DMS53 treated with DMSO at 0.1 percent for 48 hours (cell line): ENCODE data around the gene KRT6B.
"Not testable (repeated sequence)": the region's sequence is repeated elsewhere in the genome, so short reads cannot be mapped to it uniquely, and the experiment has no call there.

Experiments
- DNase-seq: peaks from one replicate; lab custom pipeline; 2025; ENCODE audit not compliant: unreplicated experiment; lab: John Stamatoyannopoulos, UW

The KRT6B gene

DNA sequence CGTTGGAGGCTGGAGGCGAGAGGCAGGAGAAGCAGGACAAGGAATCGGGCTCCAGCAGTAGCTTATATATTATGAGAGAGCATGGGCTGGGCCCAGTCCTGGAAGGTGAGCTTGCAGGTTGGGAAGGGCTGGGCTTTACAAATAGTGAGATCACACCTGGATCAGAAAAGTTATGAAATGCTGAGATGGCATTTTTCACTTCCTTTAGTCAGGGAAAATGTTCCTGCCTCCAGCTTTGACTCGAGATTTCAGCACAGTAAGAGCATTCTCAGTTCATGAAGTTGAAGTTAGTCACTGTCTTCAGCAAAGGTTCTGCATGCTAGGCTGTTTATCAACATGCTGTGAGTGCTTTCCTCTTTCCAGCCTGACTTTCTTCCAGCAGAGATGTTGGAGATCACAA is 21.8 kb upstream of the KRT6B start, which contains the start of gene KRT6C:
TSS of gene KRT6C (minus strand) at position 38 of the 400 bp plus-strand sequence. CDS start 68 bp downstream, outside the sequence.
- no peak for DNase-seq

DNA sequence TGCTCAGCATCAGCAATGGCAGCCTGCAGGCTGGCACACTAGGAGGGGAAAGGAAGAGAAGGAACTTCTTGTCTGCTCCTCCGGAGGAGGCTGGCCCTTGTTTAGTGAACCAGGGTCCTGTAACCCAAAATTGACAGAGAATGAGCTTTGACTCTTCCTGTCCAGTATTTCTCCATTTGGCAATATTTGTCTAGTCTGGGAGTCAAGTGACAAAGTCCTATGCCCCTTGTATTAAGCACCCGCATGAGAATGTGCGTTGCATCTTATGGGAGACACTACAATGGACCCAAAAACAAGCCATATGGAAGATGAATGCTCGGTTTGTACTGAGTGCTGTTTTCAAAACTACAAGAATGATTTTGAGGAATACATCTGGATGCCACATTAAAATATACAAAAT is 17.9 kb upstream of the KRT6B start:
- no peak for DNase-seq

GRCh38 chr12:52464897-52465296 is 13.0 kb upstream of the KRT6B start:
- no peak for DNase-seq

- DNase-seq: no peak
Measured at GRCh38 chr12:52461693-52462092, 9.7 kb upstream of the KRT6B start.

DNA sequence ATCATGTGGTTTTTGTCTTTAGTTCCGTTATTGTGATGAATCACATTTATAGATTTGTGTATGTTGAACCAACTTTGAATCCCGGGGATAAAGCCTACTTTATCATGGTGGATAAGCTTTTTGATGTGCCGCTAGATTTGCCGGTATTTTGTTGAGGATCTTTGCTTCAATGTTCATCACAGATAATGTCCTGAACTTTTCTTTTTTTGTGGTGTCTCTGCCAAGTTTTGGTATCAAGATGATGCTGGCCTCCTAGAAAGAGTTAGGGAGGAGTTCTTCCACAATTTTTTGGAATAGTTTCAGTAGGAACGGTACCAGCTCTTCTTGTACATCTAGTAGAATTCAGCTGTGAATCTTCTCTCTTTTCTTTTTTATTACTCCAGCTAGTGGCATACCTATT is 6.9 kb upstream of the KRT6B start:
- no peak for DNase-seq

DNA sequence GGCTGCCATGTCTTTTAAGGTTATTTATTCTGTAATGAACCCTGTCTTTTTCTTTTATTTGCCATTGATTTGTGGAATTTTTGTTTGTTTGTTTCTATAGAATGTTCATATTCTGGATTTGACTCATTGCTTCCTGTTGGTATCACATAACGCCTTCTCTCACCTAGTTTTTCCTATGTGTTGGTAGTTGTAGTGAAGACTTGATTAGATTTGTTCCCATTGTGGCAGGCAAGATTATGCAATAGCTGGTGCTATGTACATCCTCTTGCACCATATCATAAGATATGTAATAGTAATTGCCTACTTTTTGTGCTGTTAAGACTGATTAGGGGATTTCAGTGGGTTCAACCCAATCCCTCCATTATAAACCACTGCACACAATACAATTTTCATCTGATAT is 3.9 kb upstream of the KRT6B start:
- no peak for DNase-seq

DNA sequence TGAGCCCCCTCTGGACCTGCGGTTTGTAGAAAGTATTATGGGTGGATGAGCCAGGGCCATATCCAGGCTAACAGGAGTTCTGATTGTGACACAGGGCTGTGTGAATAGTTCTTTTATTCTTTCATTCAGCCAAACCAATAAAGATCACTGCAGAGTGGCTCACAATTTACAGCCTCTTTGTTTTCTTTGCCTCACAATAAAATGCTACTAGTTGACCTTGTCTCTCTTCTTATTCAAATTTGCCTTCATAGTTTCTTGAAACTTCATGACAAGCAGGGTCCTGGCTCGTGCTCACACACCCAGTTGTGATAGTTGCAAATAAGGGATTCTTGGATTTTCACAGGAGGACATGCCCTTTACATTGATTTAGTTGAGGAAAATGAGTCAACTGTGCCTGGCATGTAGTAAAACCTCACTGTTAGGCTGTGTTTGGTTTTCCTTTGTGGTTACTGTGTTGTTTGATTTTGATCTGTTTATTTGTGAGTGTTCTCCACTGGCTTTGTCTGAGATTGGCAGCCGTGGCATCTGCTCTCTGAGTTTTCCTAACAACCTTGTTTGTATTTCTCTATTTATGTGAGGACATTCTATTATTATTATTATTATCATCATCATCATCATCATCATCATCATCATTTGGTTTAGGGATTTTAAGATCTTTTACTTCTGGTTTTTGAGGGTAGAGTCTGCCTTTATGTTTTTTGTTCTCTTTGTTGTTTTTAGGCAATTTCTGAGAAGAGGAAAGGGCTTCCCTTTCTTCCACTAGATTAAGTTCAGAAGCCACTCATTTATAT is 2.7 kb upstream of the KRT6B start:
- DNase-seq: no peak

DNA sequence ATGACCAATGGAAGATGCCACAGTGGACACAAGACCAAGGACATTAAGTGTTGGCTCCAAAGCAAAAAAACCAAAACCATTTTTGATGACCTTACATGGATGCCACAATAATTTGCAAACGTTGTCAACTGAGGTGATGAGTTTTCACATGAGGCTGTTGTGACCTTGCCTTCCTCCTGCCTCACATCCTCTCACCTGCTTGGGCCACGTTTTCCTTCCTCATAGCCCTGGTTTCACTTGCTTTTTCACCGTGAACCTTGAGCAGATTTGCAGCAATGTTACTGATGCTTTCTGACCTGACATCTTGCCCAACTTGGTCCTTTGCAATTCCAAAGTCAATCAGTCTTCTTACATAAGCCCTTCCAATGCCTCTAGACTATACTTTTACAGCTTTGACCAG is 3.7 kb downstream of the KRT6B start:
- DNase-seq: no peak

DNA sequence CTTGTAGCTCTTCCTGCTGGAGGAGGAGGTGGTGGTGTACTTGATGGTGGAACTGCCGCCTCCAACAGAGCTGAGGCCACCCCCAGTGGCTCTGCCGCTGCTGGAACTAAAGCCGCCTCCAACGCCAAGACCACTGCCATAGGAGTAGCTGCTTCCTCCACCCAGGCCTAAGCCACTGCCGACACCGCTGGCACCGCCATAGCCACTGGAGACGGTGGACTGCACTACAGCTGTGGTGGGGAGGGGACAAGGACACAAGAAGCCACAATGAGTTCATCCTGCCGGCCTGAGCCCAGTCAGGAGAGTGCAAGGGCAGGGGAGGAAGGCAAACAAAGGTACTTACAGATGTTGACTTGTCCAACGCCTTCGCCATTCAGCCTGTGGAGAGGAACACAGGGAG is 4.8 kb downstream of the KRT6B start:
- not testable (repeated sequence) for DNase-seq

- DNase-seq: no peak
Measured at GRCh38 chr12:52446367-52447045, 5.4 kb downstream of the KRT6B start.

DNA sequence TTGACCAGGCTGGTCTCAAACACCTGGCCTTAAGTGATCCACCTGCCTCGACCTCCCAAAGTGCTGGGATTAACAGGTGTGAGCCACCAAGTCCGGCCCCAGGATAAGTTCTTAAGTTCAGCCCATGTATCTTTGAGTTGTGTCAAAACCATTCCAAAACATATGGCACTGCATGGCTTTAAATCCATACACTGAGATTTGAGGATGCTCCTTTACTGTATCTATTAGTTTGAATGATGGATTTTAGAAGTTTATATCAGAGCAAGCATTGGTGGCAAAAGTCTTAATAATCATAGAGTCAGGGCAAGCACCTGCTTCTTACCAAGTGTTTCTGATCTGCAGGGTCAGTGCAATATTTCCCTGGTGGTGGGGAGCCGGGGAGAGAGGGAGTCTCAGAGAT is 6.1 kb downstream of the KRT6B start:
- no peak for DNase-seq

DNA sequence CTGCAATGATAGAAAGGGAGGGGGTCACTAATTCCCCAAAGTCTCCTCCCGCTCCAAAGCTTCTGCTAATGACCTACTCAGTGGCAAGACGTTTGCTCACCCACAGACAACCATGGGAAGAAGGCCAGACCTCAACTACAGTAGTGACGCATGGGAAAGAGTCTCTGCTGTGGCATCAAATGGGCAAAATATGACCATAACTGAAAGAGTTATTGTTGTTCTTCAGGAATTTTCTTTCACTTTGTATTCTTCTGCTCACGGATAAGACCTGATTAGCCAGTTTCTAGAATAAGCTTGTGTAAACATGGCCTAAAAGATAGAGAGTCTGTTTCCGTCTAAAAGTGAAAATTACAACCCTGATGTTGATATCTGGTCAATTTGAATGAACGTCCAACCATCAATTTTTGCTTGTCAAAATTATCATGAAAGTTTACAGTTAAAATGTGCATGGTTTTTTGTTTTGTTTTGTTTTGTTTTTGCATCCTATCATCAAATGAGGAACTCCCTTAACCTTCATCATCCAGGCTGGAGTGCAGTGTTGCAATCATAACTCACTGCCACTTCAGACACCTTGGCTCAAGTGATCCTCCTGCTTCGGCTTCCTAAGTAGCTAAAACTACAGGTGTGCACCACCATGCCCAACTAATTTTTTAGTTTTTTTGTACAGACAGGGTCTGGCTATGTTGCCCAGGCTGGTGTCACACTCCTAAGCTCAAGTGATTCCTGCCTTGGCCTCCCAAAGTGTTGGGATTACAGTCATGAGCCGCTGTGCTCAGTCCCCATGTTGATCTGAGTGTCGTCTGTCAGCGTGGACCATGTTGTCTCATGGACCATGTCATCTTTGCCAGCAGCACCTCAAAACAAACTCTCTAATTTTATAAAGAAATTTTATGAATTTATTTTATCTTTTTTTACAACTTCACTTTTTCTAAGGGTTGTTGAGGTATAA is 7.0 kb downstream of the KRT6B start:
- DNase-seq: no peak

GRCh38 chr12:52443966-52444365 is 8.0 kb downstream of the KRT6B start:
- no peak for DNase-seq

DNA sequence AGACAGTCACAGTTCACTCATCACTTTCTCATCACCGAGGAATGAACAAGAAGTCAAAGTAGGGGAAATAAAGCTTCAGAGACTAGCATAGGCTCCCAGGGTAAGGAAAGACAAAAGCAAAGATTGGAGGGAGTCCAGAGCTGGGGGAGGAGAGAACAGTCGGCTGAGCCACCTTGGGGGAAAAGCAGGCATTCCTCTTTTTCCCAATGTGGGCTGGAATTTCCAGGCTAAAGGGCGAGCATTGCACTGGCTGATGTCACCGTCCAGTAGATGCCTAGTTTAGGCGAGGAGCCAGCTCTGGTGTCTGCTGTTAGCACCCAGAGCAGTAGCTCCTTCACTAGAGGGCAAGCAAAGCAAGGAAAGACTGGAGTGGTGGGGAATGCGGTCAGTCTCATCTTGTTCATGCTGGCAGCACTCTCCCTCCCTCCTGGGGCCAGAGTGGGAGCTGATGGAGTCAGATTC is 9.3 kb downstream of the KRT6B start:
- no peak for DNase-seq

- DNase-seq: no peak
Measured at GRCh38 chr12:52441320-52441911, 10.5 kb downstream of the KRT6B start.

- no peak for DNase-seq
Measured at GRCh38 chr12:52440821-52441319, 11.1 kb downstream of the KRT6B start.

GRCh38 chr12:52439845-52440244 is 12.1 kb downstream of the KRT6B start:
- DNase-seq: no peak

DNA sequence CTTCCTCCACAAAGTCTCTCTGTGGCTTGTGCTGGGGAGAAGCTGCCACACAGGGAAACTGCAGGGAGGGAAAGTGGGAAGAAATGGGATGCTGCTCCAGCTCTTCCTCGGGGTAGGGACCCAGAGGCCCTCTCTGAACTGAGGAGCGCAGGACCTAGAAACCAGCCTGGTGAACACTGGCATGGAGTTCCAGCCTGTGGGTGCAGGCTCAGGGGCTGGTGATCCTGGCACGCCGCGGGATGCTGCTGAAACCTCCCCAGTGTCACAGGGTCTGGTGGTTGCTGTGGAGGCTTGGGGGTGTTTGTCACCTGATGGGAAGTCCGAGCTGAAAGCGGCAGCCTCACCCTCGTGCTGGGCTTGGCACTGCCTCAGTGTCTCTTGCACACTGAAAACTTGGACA is 12.5 kb downstream of the KRT6B start:
- DNase-seq: no peak

- no peak for DNase-seq
Measured at GRCh38 chr12:52438305-52439301, 13.3 kb downstream of the KRT6B start.

GRCh38 chr12:52437508-52437907 is 14.4 kb downstream of the KRT6B start:
- no peak for DNase-seq
